GM18868 (cell line): ENCODE data around the gene PCSK4.
"Not testable (repeated sequence)": the region's sequence is repeated elsewhere in the genome, so short reads cannot be mapped to it uniquely, and the experiment has no call there.

Experiments
- ATAC-seq: cut with Tn5 transposase; IDR thresholded peaks from one replicate; pipeline ENCODE4 v1.9.1; 2021; ENCODE audit warnings: mild to moderate bottlenecking, moderate library complexity; ENCODE audit not compliant: unreplicated experiment

Gene PCSK4

GRCh38 chr19:1489463-1490310 is 463 bp downstream of the PCSK4 start:
- no peak for ATAC-seq

- no peak for ATAC-seq
These were observed 1.9 kb downstream of the PCSK4 start for GRCh38 chr19:1488282-1488601.

GRCh38 chr19:1487576-1488281 is 2.4 kb downstream of the PCSK4 start:
- no peak for ATAC-seq

GRCh38 chr19:1486720-1487575 is 3.2 kb downstream of the PCSK4 start:
- ATAC-seq: no peak

GRCh38 chr19:1483979-1484428 is 6.1 kb downstream of the PCSK4 start:
- no peak for ATAC-seq

GRCh38 chr19:1483131-1483978 is 6.8 kb downstream of the PCSK4 start:
- ATAC-seq: no peak

- ATAC-seq: no peak
These were observed 7.6 kb downstream of the PCSK4 start for GRCh38 chr19:1482361-1483130.

GRCh38 chr19:1481893-1482360 is 8.2 kb downstream of the PCSK4 start:
- ATAC-seq: no peak

GRCh38 chr19:1481224-1481892 is 8.8 kb downstream of the PCSK4 start:
- ATAC-seq: no peak

- ATAC-seq: peak; percentile 89
These were observed 11.0 kb downstream of the PCSK4 start, which contains the start of gene C19orf25 for GRCh38 chr19:1478934-1479707. C19orf25 (minus strand) TSS chr19:1479215; CDS start chr19:1478903, 312 bp downstream.

- not testable (repeated sequence) for ATAC-seq
These were observed 13.1 kb downstream of the PCSK4 start for GRCh38 chr19:1477056-1477455.

- no peak for ATAC-seq
These were observed 14.3 kb downstream of the PCSK4 start for GRCh38 chr19:1475751-1476437.

GRCh38 chr19:1474765-1475351 is 15.3 kb downstream of the PCSK4 start:
- ATAC-seq: no peak

GRCh38 chr19:1474011-1474764 is 16.0 kb downstream of the PCSK4 start:
- no peak for ATAC-seq

- no peak for ATAC-seq
These were observed 16.9 kb downstream of the PCSK4 start for GRCh38 chr19:1473085-1473851.
